IMR-90 (cell line): ENCODE data around the gene PRKAG2. TPM values are rescaled to one million over a fixed set of nuclear protein-coding genes. Genes with fewer than 3 reads are reported as not detected.

Experiments
- ATAC-seq: fragments of 200-7000 bp; cut with Tn5 transposase; 2 replicates; pipeline ENCODE4 v1.9.1; 2020; ENCODE audit warnings: low read depth, mild to moderate bottlenecking, moderate library complexity
- BruUV-seq: library from RNA; stranded (reverse); fragments of 400-500 nt; replicated peaks from 2 replicates; lab custom pipeline; 2021; lab: Mats Ljungman, UMichigan
- CTCF ChIA-PET: fragments of 300-600 bp; formaldehyde crosslinking; extraction: SDS; loops from one replicate; lab custom pipeline; 2021; ENCODE audit warnings: antibody characterized with exemption; lab: Yijun Ruan, JAX
- POLR2A ChIA-PET: fragments of 300-600 bp; sonication (Branson Sonifier 250); formaldehyde crosslinking; loops from one replicate; lab custom pipeline; 2022; ENCODE audit warnings: antibody characterized with exemption; ENCODE audit not compliant: unreplicated experiment; lab: Charles Lee
- DNase-seq: peaks from one replicate; pipeline ENCODE4 v3.0.0; 2013
- H2AFZ ChIP-seq: replicated peaks from 2 replicates; pipeline ENCODE3; 2013; ENCODE audit warnings: low read length, mild to moderate bottlenecking; ENCODE audit not compliant: poor library complexity
- H2AK5ac ChIP-seq: 2 replicates; pipeline ENCODE4 v1.6.1; 2013; ENCODE audit warnings: low read depth, low read length, inconsistent platforms
- H2AK9ac ChIP-seq: replicated peaks from 2 replicates; pipeline ENCODE3; 2013; ENCODE audit warnings: mild to moderate bottlenecking, low read depth, low read length, moderate library complexity; ENCODE audit not compliant: poor library complexity
- H2BK120ac ChIP-seq: 2 replicates; pipeline ENCODE4 v1.6.1; 2013; ENCODE audit warnings: low read depth, low read length, inconsistent platforms
- H2BK15ac ChIP-seq: 3 replicates; pipeline ENCODE4 v1.6.1; 2013; ENCODE audit warnings: low read depth, low read length, inconsistent platforms
- H2BK20ac ChIP-seq: 2 replicates; pipeline ENCODE4 v1.6.1; 2013; ENCODE audit warnings: low read depth, mild to moderate bottlenecking, inconsistent platforms, low read length, moderate library complexity
- H2BK5ac ChIP-seq: 2 replicates; pipeline ENCODE4 v1.6.1; 2013; ENCODE audit warnings: mild to moderate bottlenecking, low read depth, low read length, inconsistent platforms; ENCODE audit not compliant: poor library complexity, severe bottlenecking
- H3K14ac ChIP-seq: replicated peaks from 2 replicates; pipeline ENCODE4 v1.6.1; 2013; ENCODE audit warnings: low read depth, low read length, inconsistent platforms
- H3K18ac ChIP-seq: 2 replicates; pipeline ENCODE4 v1.6.1; 2013; ENCODE audit warnings: low read depth, low read length, control low read depth
- H3K23ac ChIP-seq: 2 replicates; pipeline ENCODE4 v1.6.1; 2013; ENCODE audit warnings: low read depth, low read length, inconsistent platforms
- H3K27ac ChIP-seq: 2 replicates; pipeline ENCODE4 v1.5.1; 2013; ENCODE audit warnings: mild to moderate bottlenecking, control low read depth, low read length; ENCODE audit not compliant: insufficient read depth
- H3K27me3 ChIP-seq: 2 replicates; pipeline ENCODE4 v1.6.1; 2013; ENCODE audit warnings: low read length; ENCODE audit not compliant: control insufficient read depth, insufficient read depth
- H3K36me3 ChIP-seq: 2 replicates; pipeline ENCODE4 v1.6.1; 2013; ENCODE audit warnings: low read length, mixed read lengths; ENCODE audit not compliant: control insufficient read depth, insufficient read depth
- H3K4ac ChIP-seq: 2 replicates; pipeline ENCODE4 v1.6.1; 2013; ENCODE audit warnings: low read depth, low read length, inconsistent platforms
- H3K4me1 ChIP-seq: 2 replicates; pipeline ENCODE4 v1.6.1; 2013; ENCODE audit warnings: low read length, mixed read lengths; ENCODE audit not compliant: control insufficient read depth, insufficient read depth
- H3K4me2 ChIP-seq: 2 replicates; pipeline ENCODE4 v1.6.1; 2013; ENCODE audit warnings: low read depth, mild to moderate bottlenecking, control low read depth, low read length, moderate library complexity
- H3K4me3 ChIP-seq: 2 replicates; pipeline ENCODE4 v1.5.1; 2013; ENCODE audit warnings: low read depth, mild to moderate bottlenecking, control low read depth, low read length, moderate library complexity; ENCODE audit not compliant: insufficient read depth
- H3K56ac ChIP-seq: 2 replicates; pipeline ENCODE4 v1.6.1; 2013; ENCODE audit warnings: low read length, inconsistent platforms; ENCODE audit not compliant: insufficient read depth; ENCODE audit errors: extremely low read depth
- H3K79me1 ChIP-seq, 2 experiments: 2 replicates each; pipeline ENCODE4 v1.6.1; 2013; ENCODE audit warnings: low read length in 2 of 2, inconsistent platforms in 1 of 2, low read depth in 1 of 2
- H3K9ac ChIP-seq: 2 replicates; pipeline ENCODE4 v1.6.1; 2013; ENCODE audit warnings: low read depth, low read length, control low read depth
- H3K9me1 ChIP-seq: 2 replicates; pipeline ENCODE4 v1.6.1; 2013; ENCODE audit warnings: low read length, inconsistent platforms; ENCODE audit not compliant: insufficient read depth
- H3K9me3 ChIP-seq: 2 replicates; pipeline ENCODE4 v1.6.1; 2013; ENCODE audit warnings: low read length; ENCODE audit not compliant: control insufficient read depth, insufficient read depth
- H4K20me1 ChIP-seq: 2 replicates; pipeline ENCODE4 v1.6.1; 2013; ENCODE audit warnings: low read length, inconsistent platforms; ENCODE audit not compliant: insufficient read depth
- H4K5ac ChIP-seq: 2 replicates; pipeline ENCODE4 v1.6.1; 2013; ENCODE audit warnings: mild to moderate bottlenecking, low read depth, low read length, control low read depth
- H4K8ac ChIP-seq, 2 experiments: 2 replicates each; pipeline ENCODE4 v1.6.1; 2013; ENCODE audit warnings: low read depth in 2 of 2, low read length in 2 of 2, control low read depth in 1 of 2, inconsistent platforms in 1 of 2
- H4K91ac ChIP-seq: 2 replicates; pipeline ENCODE4 v1.6.1; 2013; ENCODE audit warnings: low read depth, low read length, inconsistent platforms; ENCODE audit not compliant: insufficient read depth
- CEBPB ChIP-seq: IDR thresholded peaks from 2 replicates; pipeline ENCODE4 v1.6.1; 2012; ENCODE audit warnings: low read depth, low read length, improper control_type of control experiment
- CHD1 ChIP-seq: IDR thresholded peaks from 2 replicates; pipeline ENCODE4 v1.6.1; 2012; ENCODE audit warnings: low read depth, low read length, improper control_type of control experiment
- FOS ChIP-seq: fragments of 150-350 bp; IDR thresholded peaks from 2 replicates; pipeline ENCODE4 v1.6.1; 2016; ENCODE audit warnings: low read depth, low read length
- SMC3 ChIP-seq: fragments of 150-350 bp; IDR thresholded peaks from 2 replicates; pipeline ENCODE4 v1.6.1; 2016; ENCODE audit warnings: low read depth, mild to moderate bottlenecking, antibody characterized with exemption, low read length, moderate library complexity
- WGBS, 2 experiments: methylation state at CpG; one replicate each; pipeline versions ENCODE4 v1.1.5 to v1.1.7; 2013; ENCODE audit warnings: missing lambda C conversion rate in 2 of 2; ENCODE audit not compliant: insufficient read length in 1 of 2; ENCODE audit errors: extremely low coverage in 2 of 2; 5-methylcytosine and 5-hydroxymethylcytosine counted together
- dilution Hi-C: fragments of 300-500 bp; cut with HindIII; formaldehyde crosslinking; loops from one replicate; pipeline ENCODE4 v1.14.3; 2018; ENCODE audit warnings: low sequenced_read_pairs; ENCODE audit not compliant: unreplicated experiment
- in situ Hi-C: fragments of 300-500 bp; cut with MboI; formaldehyde crosslinking; loops from 3 replicates; pipeline ENCODE4 v1.14.3; 2019; ENCODE audit warnings: low sequenced_read_pairs, inconsistent platforms, mixed read lengths
- intact Hi-C: fragments of 100-400 bp; cut with micrococcal nuclease; formaldehyde crosslinking; loops from 2 replicates; pipeline ENCODE4 v1.10.0; 2022
- polyA plus RNA-seq, 3 experiments: library from polyadenylated mRNA; depleted of rRNA; stranded (reverse); fragments of >200 nt; gene quantifications; 2 replicates each; pipeline ENCODE4 v1.2.3, GENCODE V29; 2012; ENCODE audit warnings: low replicate concordance in 1 of 3
- total RNA-seq: library from RNA; depleted of rRNA; stranded (reverse); fragments of >200 nt; gene quantifications from 2 replicates; pipeline ENCODE4 v1.2.3, GENCODE V29; 2012
- TF ChIP-seq, protein P1 (sequence below): fragments of 150-350 bp; IDR thresholded peaks from 2 replicates; pipeline ENCODE4 v1.6.1; 2017; ENCODE audit warnings: mild to moderate bottlenecking, antibody characterized with exemption, low read length, low read depth

The PRKAG2 gene
- total and polyA plus RNA-seq, 2 of the 4 experiments (the other 2 are of a cell fraction): 15.4 to 21.6 TPM

DNA sequence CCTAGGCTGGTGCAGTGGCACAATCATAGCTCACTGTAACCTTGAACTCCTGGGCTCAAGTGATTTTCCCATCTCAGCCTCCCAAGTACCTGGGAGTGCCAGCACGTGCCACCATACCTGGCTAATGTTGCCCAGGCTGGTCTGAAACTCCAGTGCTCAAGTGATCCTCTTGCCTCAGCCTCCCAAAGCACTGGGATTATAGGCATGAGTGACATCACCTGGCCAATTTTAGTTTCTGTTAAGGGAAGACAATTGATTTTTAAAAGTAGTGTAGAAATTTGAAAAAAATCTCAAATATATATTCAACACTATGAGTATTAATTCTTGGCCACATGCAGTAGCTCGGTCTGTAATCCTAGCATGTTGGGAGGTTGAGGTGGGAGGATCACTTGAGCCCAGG lies 235.3 kb downstream of the PRKAG2 start:
- no peak overlapping the region for H2BK15ac ChIP-seq
- H3K79me1 ChIP-seq: no peaks in the 10 kb centered on the region; a peak in 1 of 4 replicates
- in situ Hi-C loops (no loop called here), intact Hi-C loops (no loop called here), dilution Hi-C loops (no loop called here)
- CTCF ChIA-PET: interaction anchor here (1.3 kb wide), 1 partner anchor 10 kb away, joined by 7 read pairs; no protein-coding TSS in a partner anchor
- H3K4me3 ChIP-seq: no peak overlapping the region
- H3K27ac ChIP-seq: no peak overlapping the region
- H3K27me3 ChIP-seq: no peaks in the 10 kb centered on the region
- no peak overlapping the region for H2AK9ac ChIP-seq
- H2BK120ac ChIP-seq: no peak overlapping the region
- peaks cover 3% of the 10 kb centered on the region for H3K4me1 ChIP-seq
- H3K18ac ChIP-seq: no peak overlapping the region
- no peaks in the 10 kb centered on the region for H4K20me1 ChIP-seq
- no peak overlapping the region for H3K56ac ChIP-seq
- BruUV-seq: no TSS peak
- no peak for ATAC-seq
- H3K14ac ChIP-seq: no peak overlapping the region
- H3K9me1 ChIP-seq: peaks cover 9% of the 10 kb centered on the region
- H4K8ac ChIP-seq: no peak overlapping the region
- no peak overlapping the region; the same call in 1 of the 2 replicates for H2AK5ac ChIP-seq
- H3K36me3 ChIP-seq: no peaks in the 10 kb centered on the region
- H3K9ac ChIP-seq: no peak overlapping the region
- H2BK20ac ChIP-seq: no peak overlapping the region
- no peak overlapping the region for H3K23ac ChIP-seq
- no peak for DNase-seq
- no peak overlapping the region for H3K4ac ChIP-seq
- no peak overlapping the region for H4K5ac ChIP-seq
- H2AFZ ChIP-seq: no peak overlapping the region
- no CpG with 5 or more reads among the region's 2 CpGs for WGBS, 2 experiments
- POLR2A ChIA-PET: interaction anchor here (0.7 kb wide), 1 partner anchor 10 kb away, joined by 3 read pairs; no protein-coding TSS in a partner anchor
- no peak overlapping the region for H4K91ac ChIP-seq
- peaks cover 5% of the 10 kb centered on the region for H3K9me3 ChIP-seq
- H2BK5ac ChIP-seq: no peak overlapping the region
- TF ChIP-seq, protein P1, sequence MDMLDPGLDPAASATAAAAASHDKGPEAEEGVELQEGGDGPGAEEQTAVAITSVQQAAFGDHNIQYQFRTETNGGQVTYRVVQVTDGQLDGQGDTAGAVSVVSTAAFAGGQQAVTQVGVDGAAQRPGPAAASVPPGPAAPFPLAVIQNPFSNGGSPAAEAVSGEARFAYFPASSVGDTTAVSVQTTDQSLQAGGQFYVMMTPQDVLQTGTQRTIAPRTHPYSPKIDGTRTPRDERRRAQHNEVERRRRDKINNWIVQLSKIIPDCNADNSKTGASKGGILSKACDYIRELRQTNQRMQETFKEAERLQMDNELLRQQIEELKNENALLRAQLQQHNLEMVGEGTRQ: no peak
- TF ChIP-seq SMC3: no peak
- no peak for TF ChIP-seq FOS
- TF ChIP-seq CEBPB: no peak
- no peak for TF ChIP-seq CHD1
- H3K4me2 ChIP-seq: no peak overlapping the region
